ENCODE results near the gene SOX8.

The SOX8 gene

DNA sequence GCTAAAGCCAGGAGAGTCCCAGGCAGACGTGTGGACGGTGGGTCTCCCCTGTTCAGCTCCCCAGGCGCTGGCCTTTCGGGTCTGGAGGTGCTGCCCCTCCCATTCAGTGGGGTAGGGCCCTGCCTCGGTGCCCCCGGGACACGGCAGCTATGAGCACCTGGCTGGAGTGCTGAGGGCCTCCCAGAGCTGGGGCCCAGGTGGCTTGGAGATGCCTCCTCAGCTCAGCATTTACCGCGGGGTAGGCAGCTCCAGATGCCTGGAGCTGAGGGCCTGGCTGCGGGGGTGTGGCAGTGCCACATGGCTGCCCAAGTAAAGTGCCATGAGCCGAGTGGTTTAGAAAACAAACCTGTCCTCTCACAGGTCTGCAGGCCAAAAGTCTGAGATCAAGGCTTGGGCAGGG lies 19.5 kb downstream of the SOX8 start:
- Histone ChIP-seq H3F3A (ENCODE audit: insufficient read depth, low read length) (no peaks in the 10 kb centered on the region), H3K27me3 (ENCODE audit: insufficient read depth, low read length) (peaks cover 5% of the 10 kb centered on the region; the same call in 1 of the 2 replicates), H2AFZ (ENCODE audit: low read length) (no peak overlapping the region), H4K20me1 (ENCODE audit: insufficient read depth, low read length) (no peaks in the 10 kb centered on the region), H3K4me3 (ENCODE audit: low read depth, low read length, poor library complexity, severe bottlenecking) (no peak overlapping the region), H3K4me2 (ENCODE audit: low read length) (no peak overlapping the region), H3K79me2 (ENCODE audit: insufficient read depth, low read length) (no peaks in the 10 kb centered on the region), H3K4me1 (ENCODE audit: insufficient read depth, low read length, severe bottlenecking) (no peaks in the 10 kb centered on the region), H3K9me3 (ENCODE audit: low read length) (no peaks in the 10 kb centered on the region), H3K36me3 (ENCODE audit: insufficient read depth, low read length) (no peaks in the 10 kb centered on the region), H3K9me2 (ENCODE audit: low read depth, low read length) (no peaks in the 10 kb centered on the region), H3K27ac (ENCODE audit: low read depth, low read length, poor library complexity, severe bottlenecking) (no peak overlapping the region), H3K9ac (ENCODE audit: low read length) (no peak overlapping the region)
- TF ChIP-seq, protein P1, sequence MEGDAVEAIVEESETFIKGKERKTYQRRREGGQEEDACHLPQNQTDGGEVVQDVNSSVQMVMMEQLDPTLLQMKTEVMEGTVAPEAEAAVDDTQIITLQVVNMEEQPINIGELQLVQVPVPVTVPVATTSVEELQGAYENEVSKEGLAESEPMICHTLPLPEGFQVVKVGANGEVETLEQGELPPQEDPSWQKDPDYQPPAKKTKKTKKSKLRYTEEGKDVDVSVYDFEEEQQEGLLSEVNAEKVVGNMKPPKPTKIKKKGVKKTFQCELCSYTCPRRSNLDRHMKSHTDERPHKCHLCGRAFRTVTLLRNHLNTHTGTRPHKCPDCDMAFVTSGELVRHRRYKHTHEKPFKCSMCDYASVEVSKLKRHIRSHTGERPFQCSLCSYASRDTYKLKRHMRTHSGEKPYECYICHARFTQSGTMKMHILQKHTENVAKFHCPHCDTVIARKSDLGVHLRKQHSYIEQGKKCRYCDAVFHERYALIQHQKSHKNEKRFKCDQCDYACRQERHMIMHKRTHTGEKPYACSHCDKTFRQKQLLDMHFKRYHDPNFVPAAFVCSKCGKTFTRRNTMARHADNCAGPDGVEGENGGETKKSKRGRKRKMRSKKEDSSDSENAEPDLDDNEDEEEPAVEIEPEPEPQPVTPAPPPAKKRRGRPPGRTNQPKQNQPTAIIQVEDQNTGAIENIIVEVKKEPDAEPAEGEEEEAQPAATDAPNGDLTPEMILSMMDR (IDR thresholded peaks at IDR 0.05; ENCODE audit: low read length) = no peak
- no peak for TF ChIP-seq EZH2 (IDR thresholded peaks at IDR 0.05; ENCODE audit: borderline replicate concordance, low read length)

DNA sequence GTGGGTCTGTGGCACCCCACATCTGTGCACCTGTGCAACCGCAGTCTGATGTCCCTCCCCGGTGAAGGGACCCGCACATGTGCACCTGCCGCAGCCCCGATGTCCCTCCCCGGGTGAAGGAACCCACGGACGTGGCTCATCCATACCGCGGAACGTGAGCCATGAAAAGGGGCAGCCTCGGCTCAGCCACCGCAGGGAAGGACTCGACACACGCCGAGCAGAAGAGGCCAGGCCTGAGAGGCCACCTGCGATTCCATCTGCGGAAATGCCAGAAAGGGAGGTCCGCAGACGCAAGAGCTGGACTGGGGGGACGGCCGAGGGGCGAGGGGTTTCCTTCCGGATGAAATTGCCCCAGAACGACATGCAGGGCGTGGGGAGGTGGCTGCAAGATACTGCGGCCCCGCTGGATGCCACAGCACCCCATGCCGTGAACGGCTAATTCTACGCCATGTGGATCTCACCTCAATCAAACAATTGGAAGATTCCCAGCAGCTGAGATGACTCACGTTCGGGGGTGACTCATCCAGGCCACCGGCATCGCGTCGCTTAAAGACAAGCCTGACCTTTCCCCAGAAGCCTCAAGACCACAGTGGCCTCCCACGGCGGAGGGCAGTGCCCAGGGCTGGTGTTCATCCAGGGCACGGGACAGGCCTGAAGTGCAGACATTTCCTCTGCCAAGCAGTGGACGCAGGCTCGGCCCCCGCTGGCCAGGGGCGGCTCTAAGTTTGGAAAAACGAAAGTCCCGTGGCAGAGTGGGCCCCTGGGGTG lies 21.0 kb downstream of the SOX8 start:
- H4K20me1 ChIP-seq (ENCODE audit: insufficient read depth, low read length) = no peaks in the 10 kb centered on the region
- no peaks in the 10 kb centered on the region for H3K9me3 ChIP-seq (ENCODE audit: low read length)
- no peaks in the 10 kb centered on the region for H3K36me3 ChIP-seq (ENCODE audit: insufficient read depth, low read length)
- H3F3A ChIP-seq (ENCODE audit: insufficient read depth, low read length) = no peaks in the 10 kb centered on the region
- no peaks in the 10 kb centered on the region for H3K9me2 ChIP-seq (ENCODE audit: low read depth, low read length)
- TF ChIP-seq, protein P1 (IDR thresholded peaks at IDR 0.05; ENCODE audit: low read length) = no peak
- no peak for TF ChIP-seq EZH2 (IDR thresholded peaks at IDR 0.05; ENCODE audit: borderline replicate concordance, low read length)
- H3K79me2 ChIP-seq (ENCODE audit: insufficient read depth, low read length) = no peaks in the 10 kb centered on the region
- H3K4me1 ChIP-seq (ENCODE audit: insufficient read depth, low read length, severe bottlenecking) = no peaks in the 10 kb centered on the region
- peaks cover 5% of the 10 kb centered on the region; the same call in 1 of the 2 replicates for H3K27me3 ChIP-seq (ENCODE audit: insufficient read depth, low read length)
- H2AFZ ChIP-seq (ENCODE audit: low read length) = no peak overlapping the region
- no peak overlapping the region for H3K4me3 ChIP-seq (ENCODE audit: low read depth, low read length, poor library complexity, severe bottlenecking)
- H3K9ac ChIP-seq (ENCODE audit: low read length) = no peak overlapping the region
- H3K4me2 ChIP-seq (ENCODE audit: low read length) = no peak overlapping the region
- no peak overlapping the region for H3K27ac ChIP-seq (ENCODE audit: low read depth, low read length, poor library complexity, severe bottlenecking)

DNA sequence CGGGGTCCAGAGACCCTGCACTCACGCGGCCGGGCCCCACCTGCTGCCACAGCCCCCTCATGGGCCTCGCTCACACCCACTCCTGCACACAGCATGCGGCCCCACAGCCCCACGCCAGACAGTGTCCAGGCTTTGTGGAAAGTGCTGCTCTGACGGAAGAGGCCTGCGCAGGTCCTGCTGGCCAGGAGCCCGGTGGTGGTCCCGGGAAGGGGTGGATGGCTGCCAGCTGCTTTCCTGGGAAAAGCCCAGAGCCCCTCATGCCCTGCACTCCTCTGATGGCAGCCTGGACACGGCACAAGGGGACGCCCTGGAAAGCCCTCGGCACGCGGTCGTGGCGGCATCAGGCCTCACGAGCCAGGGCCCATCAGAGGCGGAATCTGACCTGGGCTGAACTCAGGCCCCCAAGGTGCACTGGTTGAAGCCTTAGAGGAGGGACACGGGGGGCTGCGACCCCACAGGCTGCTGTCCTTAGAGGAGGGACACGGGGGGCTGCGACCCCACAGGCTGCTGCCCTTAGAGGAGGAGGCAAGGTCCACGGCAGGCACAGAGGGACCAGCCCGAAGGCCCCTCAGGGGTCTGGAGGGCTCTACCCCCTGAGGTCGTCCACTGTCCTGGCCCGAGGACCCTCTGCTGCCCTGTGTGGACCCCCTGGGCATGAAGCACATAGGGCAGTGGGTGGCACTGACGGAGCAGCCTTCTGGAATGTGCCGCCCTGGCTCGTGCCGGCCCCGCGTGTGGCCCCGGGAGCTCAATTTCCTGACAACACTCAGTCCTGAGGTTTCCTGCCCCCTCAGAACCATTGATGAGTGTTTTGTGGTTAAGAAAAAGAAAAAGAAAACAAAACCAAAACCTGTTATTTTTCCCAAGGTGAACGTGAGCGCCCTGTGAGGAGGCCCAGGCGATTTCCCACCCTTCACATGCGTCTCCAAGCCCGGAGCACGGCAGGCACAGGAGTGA lies 22.1 kb downstream of the SOX8 start:
- no peak for TF ChIP-seq EZH2 (IDR thresholded peaks at IDR 0.05; ENCODE audit: borderline replicate concordance, low read length)
- TF ChIP-seq, protein P1 (IDR thresholded peaks at IDR 0.05; ENCODE audit: low read length) = no peak
- no peak overlapping the region for H3K4me3 ChIP-seq (ENCODE audit: low read depth, low read length, poor library complexity, severe bottlenecking)
- H3K4me2 ChIP-seq (ENCODE audit: low read length) = no peak overlapping the region
- H3K4me1 ChIP-seq (ENCODE audit: insufficient read depth, low read length, severe bottlenecking) = no peaks in the 10 kb centered on the region
- no peaks in the 10 kb centered on the region for H4K20me1 ChIP-seq (ENCODE audit: insufficient read depth, low read length)
- no peaks in the 10 kb centered on the region for H3F3A ChIP-seq (ENCODE audit: insufficient read depth, low read length)
- H3K9me3 ChIP-seq (ENCODE audit: low read length) = no peaks in the 10 kb centered on the region
- H3K79me2 ChIP-seq (ENCODE audit: insufficient read depth, low read length) = no peaks in the 10 kb centered on the region
- H3K9me2 ChIP-seq (ENCODE audit: low read depth, low read length) = no peaks in the 10 kb centered on the region
- no peak overlapping the region for H2AFZ ChIP-seq (ENCODE audit: low read length)
- peaks cover 10% of the 10 kb centered on the region; the same call in 1 of the 2 replicates for H3K27me3 ChIP-seq (ENCODE audit: insufficient read depth, low read length)
- H3K9ac ChIP-seq (ENCODE audit: low read length) = no peak overlapping the region
- H3K36me3 ChIP-seq (ENCODE audit: insufficient read depth, low read length) = no peaks in the 10 kb centered on the region
- no peak overlapping the region for H3K27ac ChIP-seq (ENCODE audit: low read depth, low read length, poor library complexity, severe bottlenecking)
